ENCODE results near the gene EPS8L3. TPM values are rescaled to one million over a fixed set of nuclear protein-coding genes. Genes with fewer than 3 reads are reported as not detected.

EPS8L3 gene
- total RNA-seq, 1 donor = not detected

DNA sequence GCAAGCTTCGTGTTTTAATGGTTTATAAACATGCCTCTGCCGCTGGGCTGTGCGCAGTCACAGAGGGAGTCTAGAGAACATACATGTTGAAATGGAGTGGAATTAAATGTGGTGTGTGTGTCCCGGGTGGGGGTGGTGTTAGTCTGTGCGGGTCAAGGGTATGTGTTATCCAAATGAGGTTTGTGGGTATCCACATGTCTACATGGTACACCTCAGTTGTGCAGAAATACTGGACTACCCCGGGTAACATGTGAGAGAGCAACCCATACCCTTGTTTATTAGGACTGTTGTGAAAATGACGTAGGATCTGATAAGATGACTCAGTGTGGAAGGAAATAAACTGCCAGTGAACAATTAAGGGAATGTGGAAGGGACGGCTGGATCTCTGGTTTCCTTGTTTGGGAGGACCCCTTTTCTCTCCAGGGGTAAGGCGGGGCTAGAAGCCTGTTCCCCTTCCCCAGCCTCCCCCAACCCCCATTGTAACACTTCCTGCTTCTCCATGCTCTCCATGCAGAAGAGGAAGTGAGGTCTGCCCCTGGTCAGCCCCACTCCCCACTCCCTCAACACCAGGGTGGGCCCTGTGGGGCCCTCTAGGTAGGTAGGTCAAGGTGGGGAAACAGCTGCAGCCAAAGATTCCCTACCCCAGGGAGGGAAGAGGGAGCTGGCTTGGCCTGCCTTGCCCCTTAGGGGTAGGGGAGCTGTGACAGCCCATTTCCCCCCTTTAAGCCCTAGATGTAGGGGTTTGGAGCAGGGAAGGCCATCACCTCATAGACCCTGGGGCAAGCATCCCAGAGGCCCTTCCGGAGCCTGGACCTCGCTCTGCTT lies 690 bp downstream of the EPS8L3 start:
- H3K4me1 ChIP-seq (ENCODE audit: insufficient read depth, low read length) = no peaks in the 10 kb centered on the region
- H3K27me3 ChIP-seq (ENCODE audit: insufficient read depth, low read length) = peaks cover 2% of the 10 kb centered on the region
- H3K36me3 ChIP-seq (ENCODE audit: insufficient read depth, low read length) = no peaks in the 10 kb centered on the region
- no peaks in the 10 kb centered on the region for H4K20me1 ChIP-seq (ENCODE audit: insufficient read depth, low read length)
- H3K9me3 ChIP-seq (ENCODE audit: low read depth, low read length) = no peaks in the 10 kb centered on the region
- peak; percentile 95 for DNase-seq (ENCODE audit: insufficient read length, low spot score, missing footprints)
- H3K4me2 ChIP-seq (ENCODE audit: insufficient read depth, low read length) = no peak overlapping the region
- H3K4me3 ChIP-seq (ENCODE audit: insufficient read depth, low read length) = no peak overlapping the region
- H2AFZ ChIP-seq (ENCODE audit: low read length) = no peak overlapping the region
- no peaks in the 10 kb centered on the region for H3K79me2 ChIP-seq (ENCODE audit: insufficient read depth, low read length)
- no peak for TF ChIP-seq CTCF (IDR thresholded peaks at IDR 0.05; ENCODE audit: extremely low read depth, low read depth, low read length)
- H3K27ac ChIP-seq (ENCODE audit: low read depth, low read length) = no peak overlapping the region

DNA sequence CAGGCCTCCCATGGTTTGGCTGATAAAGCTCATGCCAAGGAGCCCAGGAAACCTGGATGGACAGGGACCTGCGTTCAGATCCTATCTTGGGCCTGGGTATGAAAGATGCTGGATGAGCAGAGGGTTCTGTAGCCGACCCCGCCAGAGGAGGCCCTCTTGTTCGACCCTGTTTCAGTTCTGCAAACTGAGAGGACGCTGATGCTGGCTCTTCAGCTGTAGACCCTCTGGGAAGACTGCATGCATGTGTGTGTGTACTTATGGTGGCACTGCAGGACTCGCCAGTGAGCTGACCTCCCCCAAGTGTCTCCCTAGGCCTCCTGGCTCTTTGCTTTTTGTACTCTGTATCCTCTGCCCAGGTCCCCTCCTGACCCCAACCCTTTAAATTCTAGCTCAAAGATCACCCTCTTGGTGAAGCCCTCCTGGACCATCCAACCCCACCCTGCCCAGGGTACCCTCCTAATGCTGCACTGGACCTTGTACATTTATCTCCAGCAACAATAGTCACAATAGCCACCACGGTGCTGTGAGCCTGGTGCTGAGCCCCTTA lies 1.6 kb downstream of the EPS8L3 start:
- Histone ChIP-seq H3K27ac (ENCODE audit: low read depth, low read length) (no peak overlapping the region), H3K4me3 (ENCODE audit: insufficient read depth, low read length) (no peak overlapping the region), H3K36me3 (ENCODE audit: insufficient read depth, low read length) (no peaks in the 10 kb centered on the region)

DNA sequence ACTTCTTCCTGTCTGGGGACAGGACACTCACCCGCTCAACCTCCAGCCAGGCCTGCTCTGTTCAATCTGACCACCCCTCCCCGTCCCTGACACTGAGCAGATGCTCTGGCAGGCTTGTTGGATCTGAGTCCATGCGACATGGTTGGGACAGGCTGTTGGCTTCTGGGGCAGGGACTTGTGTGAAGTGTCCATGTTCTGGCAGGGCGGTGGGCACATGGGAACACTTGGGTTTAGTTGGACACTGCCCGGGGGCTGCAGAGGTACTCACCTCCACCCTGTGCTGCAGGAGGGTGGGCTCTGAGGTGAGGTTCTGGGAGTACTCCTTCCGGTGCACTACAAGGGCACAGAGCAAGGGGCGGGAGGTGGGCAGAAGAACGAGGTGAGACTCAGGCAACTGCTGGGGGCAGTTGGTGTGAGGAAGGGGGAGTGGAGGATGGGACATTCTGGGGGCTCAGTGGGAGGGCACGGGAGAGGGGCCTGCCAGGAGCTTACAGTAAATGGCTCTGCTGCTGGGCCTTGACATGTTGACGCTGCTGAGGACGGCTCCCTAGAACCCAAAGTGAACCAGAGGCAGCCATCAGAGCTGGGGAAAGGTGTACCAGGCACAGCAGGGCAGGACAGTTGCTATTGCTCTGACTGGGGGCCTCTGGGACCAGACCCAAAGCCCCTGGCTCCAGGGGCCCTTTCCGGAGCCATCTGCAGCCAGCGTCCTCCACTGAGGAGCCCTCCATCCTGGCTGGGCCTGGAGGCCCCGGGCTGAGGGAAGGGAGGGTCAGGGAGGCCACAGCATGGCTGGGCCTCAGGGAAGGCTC lies 2.3 kb downstream of the EPS8L3 start:
- Histone ChIP-seq H3K27ac (ENCODE audit: low read depth, low read length) (no peak overlapping the region), H3K4me1 (ENCODE audit: insufficient read depth, low read length) (no peaks in the 10 kb centered on the region), H3K36me3 (ENCODE audit: insufficient read depth, low read length) (no peaks in the 10 kb centered on the region), H3K4me3 (ENCODE audit: insufficient read depth, low read length) (no peak overlapping the region), H3K79me2 (ENCODE audit: insufficient read depth, low read length) (no peaks in the 10 kb centered on the region), H2AFZ (ENCODE audit: low read length) (no peak overlapping the region), H3K4me2 (ENCODE audit: insufficient read depth, low read length) (no peak overlapping the region), H3K27me3 (ENCODE audit: insufficient read depth, low read length) (peaks cover 2% of the 10 kb centered on the region), H3K9me3 (ENCODE audit: low read depth, low read length) (no peaks in the 10 kb centered on the region), H4K20me1 (ENCODE audit: insufficient read depth, low read length) (no peaks in the 10 kb centered on the region)
- TF ChIP-seq CTCF (IDR thresholded peaks at IDR 0.05; ENCODE audit: extremely low read depth, low read depth, low read length) = no peak
- peak; percentile 52 for DNase-seq (ENCODE audit: insufficient read length, low spot score, missing footprints)

More for the DNA sequence above, 1.6 kb downstream of the EPS8L3 start:
- H3K27me3 ChIP-seq (ENCODE audit: insufficient read depth, low read length) = peaks cover 2% of the 10 kb centered on the region
- no peaks in the 10 kb centered on the region for H4K20me1 ChIP-seq (ENCODE audit: insufficient read depth, low read length)
- H2AFZ ChIP-seq (ENCODE audit: low read length) = no peak overlapping the region
- no peaks in the 10 kb centered on the region for H3K4me1 ChIP-seq (ENCODE audit: insufficient read depth, low read length)
- no peak for TF ChIP-seq CTCF (IDR thresholded peaks at IDR 0.05; ENCODE audit: extremely low read depth, low read depth, low read length)
- peak; percentile 68 for DNase-seq (ENCODE audit: insufficient read length, low spot score, missing footprints)
- no peaks in the 10 kb centered on the region for H3K9me3 ChIP-seq (ENCODE audit: low read depth, low read length)
- no peak overlapping the region for H3K4me2 ChIP-seq (ENCODE audit: insufficient read depth, low read length)
- no peaks in the 10 kb centered on the region for H3K79me2 ChIP-seq (ENCODE audit: insufficient read depth, low read length)

Data from osteoblast (primary cell).